ENCODE results near the gene PHF2.

- TF ChIP-seq EZH2 (IDR thresholded peaks at IDR 0.05; ENCODE audit: insufficient read depth, poor library complexity, severe bottlenecking), result no peak
- no peak for TF ChIP-seq EZH2phosphoT487 (IDR thresholded peaks at IDR 0.05; ENCODE audit: insufficient read depth, low read depth)
These were observed 27.5 kb downstream of the PHF2 start for GRCh38 chr9:93603906-93604326.
